Heart right ventricle (tissue), 16 donors: ENCODE measurements around the gene JOSD2. TPM values are rescaled to one million over a fixed set of nuclear protein-coding genes. Genes with fewer than 3 reads are reported as not detected.

Source experiments
- ATAC-seq, 8 donors: fragments of 200-7000 bp; cut with Tn5 transposase; one replicate each; pipeline ENCODE4 v1.9.1; 2020; ENCODE audit warnings: mild to moderate bottlenecking in 8 of 8, moderate library complexity in 8 of 8, moderate number of reproducible peaks in 1 of 8
- DNase-seq, 2 donors: peaks; one replicate each; pipeline ENCODE4 v3.0.0-alpha.2; 2020
- H3K27ac ChIP-seq, 10 donors: fragments of 200-600 bp; sonication (generic) in 2 of 10; one replicate each; pipeline versions ENCODE4 v1.5.0 to v1.8.0; 2020 to 2022; ENCODE audit warnings: mild to moderate bottlenecking in 3 of 10
- H3K27me3 ChIP-seq, 7 donors: fragments of 200-600 bp; one replicate each; pipeline ENCODE4 v1.8.0; 2021 to 2022; ENCODE audit warnings: mild to moderate bottlenecking in 2 of 7
- H3K36me3 ChIP-seq, 9 donors: fragments of 200-600 bp; sonication (generic) in 1 of 9; one replicate each; pipeline versions ENCODE4 v1.5.0 to v1.8.0; 2020 to 2022; ENCODE audit warnings: mild to moderate bottlenecking in 2 of 9
- H3K4me1 ChIP-seq, 9 donors: fragments of 200-600 bp; sonication (generic) in 1 of 9; one replicate each; pipeline versions ENCODE4 v1.5.0 to v1.8.0; 2020 to 2022; ENCODE audit warnings: mild to moderate bottlenecking in 4 of 9
- H3K4me3 ChIP-seq, 10 donors: fragments of 200-600 bp; sonication (generic) in 2 of 10; one replicate each; pipeline versions ENCODE4 v1.5.0 to v1.8.0; 2020 to 2022; ENCODE audit warnings: mild to moderate bottlenecking in 7 of 10, moderate library complexity in 2 of 10
- H3K9me3 ChIP-seq, 11 donors: fragments of 200-600 bp in 10 of 11; sonication (generic) in 2 of 11; one replicate each; pipeline versions ENCODE4 v1.5.0 to v1.8.0; 2013 to 2022; ENCODE audit warnings: mild to moderate bottlenecking in 2 of 11, control low read depth in 1 of 11, moderate library complexity in 1 of 11
- WGBS, 2 donors: extraction: QIAGEN DNeasy Blood & Tissue Kit; methylation state at CpG; one replicate each; pipeline ENCODE4 v1.1.7; 2013; ENCODE audit warnings: inconsistent platforms in 1 of 2; 5-methylcytosine and 5-hydroxymethylcytosine counted together
- intact Hi-C, 10 donors: fragments of 100-400 bp; cut with DNase I; formaldehyde crosslinking; loops; one replicate each; pipeline versions ENCODE4 v1.11.1 to v1.14.2; 2022
- polyA plus RNA-seq, 2 donors: library from polyadenylated mRNA; stranded (reverse); fragments of 200-250 nt; gene quantifications; one replicate each; pipeline ENCODE4 v1.2.3, GENCODE V29; 2013
- total RNA-seq, 10 donors: library from RNA; stranded (reverse); fragmentation: NEBNext Ultra II Directional in 3 of 10; extraction: Animal tissue kit (Norgen Biotek cat#: 25700) in 3 of 10; gene quantifications; one replicate each; pipeline versions ENCODE4 v1.2.1 to v1.2.4, GENCODE V29; 2021 to 2023
- TF ChIP-seq, protein P1 (sequence below), 9 donors: fragments of 200-600 bp; sonication (generic) in 2 of 9; IDR thresholded peaks; one replicate each; pipeline versions ENCODE4 v1.5.0 to v1.8.0; 2021 to 2022; ENCODE audit warnings: antibody characterized with exemption in 9 of 9, mild to moderate bottlenecking in 5 of 9, moderate library complexity in 1 of 9
- donor health status: Arrhythmogenic right ventricular cardiomyopathy.
- donor health status: ischemic (EF 13 %, LVEDD 7.1; RV severe dilation, severe dysfunction).
- donor health status: healthy with polysubstance abuse.
- donor health status: DM: no; HTN: yes; CAD: no.
- donor health status: DM: no; HTN: no; CAD: no.
- donor health status: ischemic (EF 25% LVEDD 6.9; RV normal size, moderate dysfunction).
- donor health status: ischemic (EF 25% LVEDD 5.7; RV mildly dilated, moderate dysfunction).
- donor health status: healthy.
- donor health status: DM: yes; HTN: yes; CAD: no.
- donor health status: Ischemic cardiomyopathy.
- donor health status: ischemic (EF 35%, LVEDD 5.7; RV mildly dilated, moderate dysfunction).
- donor health status: nonischemic (EF 11% LVEDD 7.7; RV severe dilation, severe dysfunction).
- donor health status: DM: yes; HTN: yes; CAD: no.
- donor health status: PGD.
- donor health status: ischemic (EF 29% LVEDD 5.4; RV normal size, mild dysfunction).
- donor health status: nonischemic (EF 23%, LVEDD 6.1; RV moderate dilation, normal function).

JOSD2 gene
- total and polyA plus RNA-seq, 12 donors: 13.3 to 69.6 (median 31.0) TPM

DNA sequence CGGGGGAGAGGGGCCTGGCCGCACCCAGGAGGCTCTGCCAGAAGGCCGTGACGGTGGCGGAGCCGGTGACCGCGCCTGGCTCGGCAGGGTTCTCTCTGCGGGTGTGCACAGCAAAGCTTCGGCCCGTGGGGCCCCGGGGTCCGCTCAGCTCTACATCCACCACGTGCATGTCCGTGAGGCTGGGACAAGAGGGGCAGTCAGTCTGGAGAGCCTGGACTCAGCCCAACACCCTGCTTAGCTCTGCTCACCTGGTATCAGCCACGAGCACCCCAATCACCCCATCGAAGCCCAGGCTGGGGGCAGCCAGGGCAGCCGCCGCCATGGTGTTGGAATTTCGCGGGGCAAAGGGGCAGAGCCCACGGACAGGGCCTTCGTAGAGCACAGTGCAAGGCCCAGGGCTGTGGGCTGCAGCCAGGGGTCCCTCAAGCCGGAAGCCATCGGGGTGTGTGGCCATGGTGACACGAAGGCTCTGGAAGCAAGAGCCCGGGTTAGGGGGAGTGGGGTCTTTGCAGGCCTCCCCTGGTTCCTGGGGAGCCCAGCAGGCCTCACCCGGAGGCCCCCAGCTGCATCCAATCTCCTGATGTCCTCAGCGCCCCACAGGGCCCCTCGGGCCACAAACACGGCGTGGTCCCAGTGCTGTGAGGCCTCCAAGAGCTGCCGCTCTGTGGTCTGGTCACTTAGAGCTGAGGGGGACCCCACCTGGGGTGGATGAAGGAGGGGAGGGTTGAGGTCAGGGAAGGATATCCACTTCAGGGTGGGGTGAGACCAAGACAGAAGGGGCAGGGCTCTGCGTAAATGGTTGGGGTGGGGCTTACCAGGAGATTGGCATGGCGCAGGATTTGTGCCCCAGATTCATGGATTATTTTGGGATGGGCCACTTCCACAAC lies 1.4 kb upstream of the JOSD2 start:
- Histone ChIP-seq H3K9me3 (no peaks in the 10 kb centered on the region), H3K4me1 (peaks cover 5 to 27% (median 13%) of the 10 kb centered on the region in 9 donors), H3K27ac (peak overlapping the region in 5 of 10 donors; percentile 68 to 85 (median 78)), H3K36me3 (no peaks in the 10 kb centered on the region), H3K4me3 (peak overlapping the region in 9 of 10 donors; percentile 56 to 83 (median 74)), H3K27me3 (peaks cover 0 to 13% (median 0%) of the 10 kb centered on the region in 7 donors)
- ATAC-seq (no peak), DNase-seq (no peak)
- WGBS, 2 donors: 88 to 92% methylated on average over 36 of the region's 36 CpGs
- intact Hi-C loops: loop anchor here in 1 of 10 donors (5.0 to 10.0 kb wide), 2 partner anchors 35 to 292 kb away; partner anchors contain the start of genes EMC10 and GARIN5A
- TF ChIP-seq, protein P1, sequence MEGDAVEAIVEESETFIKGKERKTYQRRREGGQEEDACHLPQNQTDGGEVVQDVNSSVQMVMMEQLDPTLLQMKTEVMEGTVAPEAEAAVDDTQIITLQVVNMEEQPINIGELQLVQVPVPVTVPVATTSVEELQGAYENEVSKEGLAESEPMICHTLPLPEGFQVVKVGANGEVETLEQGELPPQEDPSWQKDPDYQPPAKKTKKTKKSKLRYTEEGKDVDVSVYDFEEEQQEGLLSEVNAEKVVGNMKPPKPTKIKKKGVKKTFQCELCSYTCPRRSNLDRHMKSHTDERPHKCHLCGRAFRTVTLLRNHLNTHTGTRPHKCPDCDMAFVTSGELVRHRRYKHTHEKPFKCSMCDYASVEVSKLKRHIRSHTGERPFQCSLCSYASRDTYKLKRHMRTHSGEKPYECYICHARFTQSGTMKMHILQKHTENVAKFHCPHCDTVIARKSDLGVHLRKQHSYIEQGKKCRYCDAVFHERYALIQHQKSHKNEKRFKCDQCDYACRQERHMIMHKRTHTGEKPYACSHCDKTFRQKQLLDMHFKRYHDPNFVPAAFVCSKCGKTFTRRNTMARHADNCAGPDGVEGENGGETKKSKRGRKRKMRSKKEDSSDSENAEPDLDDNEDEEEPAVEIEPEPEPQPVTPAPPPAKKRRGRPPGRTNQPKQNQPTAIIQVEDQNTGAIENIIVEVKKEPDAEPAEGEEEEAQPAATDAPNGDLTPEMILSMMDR (IDR thresholded peaks at IDR 0.05): no peak

DNA sequence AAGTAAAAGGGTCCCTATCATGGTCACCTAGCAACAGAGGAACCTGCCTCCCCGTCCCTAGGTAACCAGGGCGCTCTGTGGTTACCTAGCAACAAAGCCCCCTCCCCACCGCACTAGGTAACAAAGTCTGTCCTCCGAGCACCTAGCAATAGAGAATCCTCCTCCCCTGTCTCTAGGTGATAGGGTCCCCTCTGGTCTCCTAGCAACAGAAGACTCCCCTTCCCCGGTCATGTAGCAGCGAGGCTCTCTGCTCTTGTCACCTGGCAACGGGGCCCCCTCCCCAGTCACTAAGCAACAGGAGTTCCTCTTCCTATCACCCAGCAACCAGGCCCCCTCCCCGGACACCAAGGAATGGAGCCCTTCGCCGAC lies 307 bp downstream of the JOSD2 start:
- no peaks in the 10 kb centered on the region for H3K27me3 ChIP-seq
- H3K9me3 ChIP-seq: no peaks in the 10 kb centered on the region
- H3K4me1 ChIP-seq: peaks cover 5 to 27% (median 13%) of the 10 kb centered on the region in 9 donors
- peaks cover 0 to 7% (median 0%) of the 10 kb centered on the region in 9 donors for H3K36me3 ChIP-seq
- peak overlapping the region in 9 of 10 donors; percentile 76 to 91 (median 84) for H3K27ac ChIP-seq
- H3K4me3 ChIP-seq: peak overlapping the region; percentile 47 to 83 (median 74)
- intact Hi-C loops: loop anchor here in 2 of 10 donors (2.0 to 10.0 kb wide), 3 partner anchors 33 to 294 kb away; partner anchors contain the start of genes EMC10 (in 2 of the 2) and GARIN5A (in 2 of the 2)
- TF ChIP-seq, protein P1 (IDR thresholded peaks at IDR 0.05): no peak
- WGBS, 2 donors: 3 to 5% methylated on average over 10 of the region's 10 CpGs
- no peak for DNase-seq
- peak in 3 of 8 donors; percentile 0 to 1 (median 0) for ATAC-seq

DNA sequence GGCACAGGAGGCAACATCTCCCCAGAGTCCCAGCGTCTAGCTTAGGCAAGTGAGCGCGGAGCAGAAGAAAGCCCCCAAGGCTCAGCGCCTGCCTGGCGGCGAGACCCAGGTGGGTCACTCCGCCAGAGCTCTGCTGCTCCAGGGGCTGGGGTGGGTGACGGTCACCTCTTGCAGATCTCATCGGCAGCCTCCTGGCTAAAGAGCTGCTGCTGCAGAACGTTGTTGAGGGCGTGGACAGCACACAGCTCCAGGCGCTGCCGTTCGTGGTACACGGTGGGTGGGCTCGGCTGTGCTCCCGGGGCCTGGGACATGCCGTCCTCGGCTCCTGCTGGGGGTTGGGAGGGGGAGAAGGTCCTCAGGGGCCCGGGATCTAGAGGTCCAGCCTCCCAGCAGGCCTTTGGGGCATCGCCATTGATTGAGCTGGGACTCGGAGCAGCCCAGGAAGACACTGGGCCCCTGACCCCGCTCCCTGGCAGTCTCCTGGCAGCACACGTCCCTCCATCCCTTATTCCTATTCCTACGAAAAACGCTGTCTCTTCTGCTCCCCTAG lies 795 bp downstream of the JOSD2 start:
- Histone ChIP-seq H3K36me3 (peaks cover 0 to 12% (median 0%) of the 10 kb centered on the region in 9 donors), H3K4me1 (peaks cover 5 to 27% (median 13%) of the 10 kb centered on the region in 9 donors), H3K27me3 (no peaks in the 10 kb centered on the region), H3K27ac (peak overlapping the region in 8 of 10 donors; percentile 76 to 91 (median 84)), H3K9me3 (no peaks in the 10 kb centered on the region), H3K4me3 (peak overlapping the region; percentile 47 to 83 (median 74))
- TF ChIP-seq, protein P1 (IDR thresholded peaks at IDR 0.05): no peak
- 36 to 41% methylated on average over 26 of the region's 26 CpGs for WGBS, 2 donors
- intact Hi-C loops: loop anchor here in 2 of 10 donors (2.0 to 10.0 kb wide), 3 partner anchors 33 to 295 kb away; partner anchors contain the start of genes EMC10 (in 2 of the 2) and GARIN5A (in 2 of the 2)
- no peak for DNase-seq
- peak in 1 of 8 donors; percentile 4 for ATAC-seq

DNA sequence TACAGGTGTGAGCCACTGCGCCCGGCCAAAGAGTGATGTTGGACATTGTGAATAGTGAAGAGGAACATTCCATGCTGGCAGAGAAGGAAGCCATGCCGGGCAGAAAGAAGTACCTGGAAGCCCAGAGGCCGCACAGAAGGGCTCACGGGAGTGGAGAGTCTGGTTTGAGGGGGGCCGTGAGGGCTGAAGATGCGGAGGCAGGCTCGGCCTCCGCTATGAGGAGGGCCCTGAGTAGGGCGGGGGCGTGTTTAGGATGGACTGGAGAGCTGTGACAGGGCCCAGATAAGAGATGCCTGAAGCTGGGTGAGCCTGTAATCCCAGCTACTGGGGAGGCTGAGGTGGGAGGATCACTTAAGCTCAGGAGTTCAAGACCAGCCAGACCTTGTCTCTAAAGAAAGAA lies 1.6 kb downstream of the JOSD2 start:
- Histone ChIP-seq H3K4me1 (peaks cover 5 to 27% (median 13%) of the 10 kb centered on the region in 9 donors), H3K36me3 (peaks cover 0 to 12% (median 0%) of the 10 kb centered on the region in 9 donors), H3K4me3 (no peak overlapping the region), H3K27me3 (no peaks in the 10 kb centered on the region), H3K27ac (no peak overlapping the region), H3K9me3 (no peaks in the 10 kb centered on the region)
- no peak for ATAC-seq
- 80 to 82% methylated on average over 11 of the region's 11 CpGs for WGBS, 2 donors
- intact Hi-C loops: no loop called here
- TF ChIP-seq, protein P1 (IDR thresholded peaks at IDR 0.05): no peak
- no peak for DNase-seq
